Spleen (tissue), 7 donors: ENCODE data around the gene MMUT.

Experiments used
- CTCF ChIP-seq, 11 experiments: fragments of 200-600 bp in 7 of 11; fragments of 450-650 bp in 4 of 11; sonication (generic) in 4 of 11; IDR thresholded peaks in 8 of 11; conservative IDR thresholded peaks in 3 of 11; 1 replicate in 7 of 11; 2 replicates in 4 of 11; pipeline versions ENCODE4 v1.4.0 to v1.8.0; 2016 to 2021; ENCODE audit warnings: antibody characterized with exemption in 11 of 11, inconsistent platforms in 4 of 11, mild to moderate bottlenecking in 1 of 11
- POLR2A ChIP-seq, 3 donors: fragments of 450-650 bp; IDR thresholded peaks; one replicate each; pipeline ENCODE4 v1.5.1; 2017; ENCODE audit warnings: antibody characterized with exemption in 3 of 3, mild to moderate bottlenecking in 1 of 3
- donor health status: DM: no; HTN: no; CAD: no; lungs with moderate emphysema.
- donor health status: DM: no; HTN: no; CAD: no.
- donor health status: DM: no; HTN: no; CAD: no.

GRCh38 chr6:49457771-49458170, 5.3 kb downstream of the MMUT start:
- TF ChIP-seq POLR2A (IDR thresholded peaks at IDR 0.05) (no peak), CTCF (IDR thresholded peaks at IDR 0.05 in 8 of 11, conservative IDR thresholded peaks at IDR 0.05 in 3 of 11) (no peak)
